ENCODE measurements around the gene DTD1.

The DTD1 gene

GRCh38 chr20:18715564-18715963, 127.7 kb downstream of the DTD1 start:
- Histone ChIP-seq H3K4me1 (ENCODE audit: control insufficient read depth in 1 of 2, insufficient read depth in 2 of 2, low read length in 2 of 2) (no peaks in the 10 kb centered on the region), H3K4me3 (ENCODE audit: low read depth in 1 of 2, low read length in 2 of 2) (no peak overlapping the region), H3K36me3 (ENCODE audit: control insufficient read depth in 1 of 2, insufficient read depth in 2 of 2, low read length in 2 of 2) (no peaks in the 10 kb centered on the region), H3K27me3 (ENCODE audit: low read depth, low read length) (no peaks in the 10 kb centered on the region), H3K9me3 (ENCODE audit: control insufficient read depth in 1 of 2, low read length in 2 of 2) (no peaks in the 10 kb centered on the region), H3K27ac (ENCODE audit: low read length) (no peak overlapping the region)

DNA sequence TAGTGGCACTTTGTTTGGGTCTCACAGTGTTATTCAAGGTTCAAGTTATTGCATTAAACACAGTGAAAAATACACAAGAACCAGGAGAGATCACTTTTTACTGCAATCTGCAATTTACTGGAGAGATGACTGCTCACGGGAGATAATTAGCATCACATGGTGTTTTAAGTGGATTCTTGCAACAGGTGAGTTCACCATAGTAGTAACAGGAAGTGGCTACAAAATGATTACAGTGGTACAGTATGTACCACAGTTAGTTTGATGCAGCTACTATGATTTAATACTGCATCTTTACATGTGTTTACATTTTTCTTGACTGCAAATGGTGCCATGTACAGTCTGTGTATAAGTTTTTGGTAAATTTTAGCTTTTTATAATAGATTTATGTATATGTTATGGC, 129.2 kb downstream of the DTD1 start:
- Histone ChIP-seq H3K4me1 (ENCODE audit: control insufficient read depth in 1 of 2, insufficient read depth in 2 of 2, low read length in 2 of 2) (peaks cover 0 to 2% of the 10 kb centered on the region in 2 donors), H3K27ac (ENCODE audit: low read length) (no peak overlapping the region), H3K27me3 (ENCODE audit: low read depth, low read length) (no peaks in the 10 kb centered on the region), H3K9me3 (ENCODE audit: control insufficient read depth in 1 of 2, low read length in 2 of 2) (no peaks in the 10 kb centered on the region), H3K36me3 (ENCODE audit: control insufficient read depth in 1 of 2, insufficient read depth in 2 of 2, low read length in 2 of 2) (no peaks in the 10 kb centered on the region), H3K4me3 (ENCODE audit: low read depth in 1 of 2, low read length in 2 of 2) (no peak overlapping the region)

DNA sequence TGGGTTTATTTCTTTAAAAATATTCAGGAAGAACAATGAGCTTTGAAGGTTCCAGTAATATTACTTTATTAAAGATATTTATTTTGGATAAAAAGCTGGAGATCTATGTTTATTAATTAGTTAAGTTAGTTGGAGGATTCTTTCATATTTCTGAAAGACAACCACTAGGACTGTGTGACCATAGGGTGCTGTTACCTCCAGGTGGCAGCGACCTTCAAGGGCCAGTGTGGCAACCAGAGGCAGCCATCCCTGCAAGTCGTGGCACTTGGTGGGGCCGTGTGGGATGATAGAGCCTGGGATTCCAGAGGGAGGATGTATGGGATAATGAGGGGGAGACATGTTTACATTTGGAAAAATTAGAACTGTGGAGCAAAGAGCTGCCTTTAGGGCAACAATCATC, 130.3 kb downstream of the DTD1 start:
- Histone ChIP-seq H3K27me3 (ENCODE audit: low read depth, low read length) (no peaks in the 10 kb centered on the region), H3K9me3 (ENCODE audit: control insufficient read depth in 1 of 2, low read length in 2 of 2) (no peaks in the 10 kb centered on the region), H3K36me3 (ENCODE audit: control insufficient read depth in 1 of 2, insufficient read depth in 2 of 2, low read length in 2 of 2) (no peaks in the 10 kb centered on the region), H3K4me3 (ENCODE audit: low read depth in 1 of 2, low read length in 2 of 2) (no peak overlapping the region), H3K4me1 (ENCODE audit: control insufficient read depth in 1 of 2, insufficient read depth in 2 of 2, low read length in 2 of 2) (peaks cover 0 to 4% of the 10 kb centered on the region in 2 donors), H3K27ac (ENCODE audit: low read length) (no peak overlapping the region)

GRCh38 chr20:18719426-18719825, 131.6 kb downstream of the DTD1 start:
- H3K27ac ChIP-seq (ENCODE audit: low read length), result no peak overlapping the region
- H3K27me3 ChIP-seq (ENCODE audit: low read depth, low read length), result no peaks in the 10 kb centered on the region
- H3K4me3 ChIP-seq (ENCODE audit: low read depth in 1 of 2, low read length in 2 of 2), result no peak overlapping the region
- peaks cover 0 to 4% of the 10 kb centered on the region in 2 donors for H3K4me1 ChIP-seq (ENCODE audit: control insufficient read depth in 1 of 2, insufficient read depth in 2 of 2, low read length in 2 of 2)
- H3K9me3 ChIP-seq (ENCODE audit: control insufficient read depth in 1 of 2, low read length in 2 of 2), result no peaks in the 10 kb centered on the region
- H3K36me3 ChIP-seq (ENCODE audit: control insufficient read depth in 1 of 2, insufficient read depth in 2 of 2, low read length in 2 of 2), result no peaks in the 10 kb centered on the region

- peaks cover 0 to 4% of the 10 kb centered on the region in 2 donors for H3K4me1 ChIP-seq (ENCODE audit: control insufficient read depth in 1 of 2, insufficient read depth in 2 of 2, low read length in 2 of 2)
Observed at GRCh38 chr20:18721551-18722115, 133.8 kb downstream of the DTD1 start.

GRCh38 chr20:18722371-18722770, 134.5 kb downstream of the DTD1 start:
- Histone ChIP-seq H3K9me3 (ENCODE audit: control insufficient read depth in 1 of 2, low read length in 2 of 2) (no peaks in the 10 kb centered on the region), H3K36me3 (ENCODE audit: control insufficient read depth in 1 of 2, insufficient read depth in 2 of 2, low read length in 2 of 2) (no peaks in the 10 kb centered on the region), H3K4me1 (ENCODE audit: control insufficient read depth in 1 of 2, insufficient read depth in 2 of 2, low read length in 2 of 2) (peaks cover 0 to 4% of the 10 kb centered on the region in 2 donors), H3K27ac (ENCODE audit: low read length) (no peak overlapping the region), H3K27me3 (ENCODE audit: low read depth, low read length) (no peaks in the 10 kb centered on the region), H3K4me3 (ENCODE audit: low read depth in 1 of 2, low read length in 2 of 2) (no peak overlapping the region)

More at GRCh38 chr20:18721551-18722115, 133.8 kb downstream of the DTD1 start:
- Histone ChIP-seq H3K36me3 (ENCODE audit: control insufficient read depth in 1 of 2, insufficient read depth in 2 of 2, low read length in 2 of 2) (no peaks in the 10 kb centered on the region), H3K27me3 (ENCODE audit: low read depth, low read length) (no peaks in the 10 kb centered on the region), H3K27ac (ENCODE audit: low read length) (no peak overlapping the region), H3K9me3 (ENCODE audit: control insufficient read depth in 1 of 2, low read length in 2 of 2) (no peaks in the 10 kb centered on the region), H3K4me3 (ENCODE audit: low read depth in 1 of 2, low read length in 2 of 2) (no peak overlapping the region)

DNA sequence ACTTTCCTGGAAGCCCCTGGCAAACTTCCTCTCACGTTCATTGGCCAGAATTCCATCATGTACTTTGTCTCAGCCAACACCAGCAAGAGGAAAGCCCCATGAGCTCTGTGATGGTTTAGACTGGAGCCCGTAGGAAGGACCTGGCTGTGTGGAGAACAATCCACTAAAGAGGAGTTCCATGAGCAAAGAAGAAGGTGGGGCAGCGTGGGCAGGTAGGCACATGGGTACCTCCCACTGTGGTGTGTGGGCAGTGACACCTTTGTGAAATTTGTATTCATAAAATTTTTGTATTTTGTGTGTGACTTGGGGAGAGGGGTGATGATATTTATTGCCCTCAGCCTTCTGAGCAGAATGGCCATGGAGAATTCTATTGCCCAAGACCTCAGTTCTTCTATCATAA, 136.2 kb downstream of the DTD1 start:
- Histone ChIP-seq H3K4me3 (ENCODE audit: low read depth in 1 of 2, low read length in 2 of 2) (no peak overlapping the region), H3K36me3 (ENCODE audit: control insufficient read depth in 1 of 2, insufficient read depth in 2 of 2, low read length in 2 of 2) (no peaks in the 10 kb centered on the region), H3K27ac (ENCODE audit: low read length) (no peak overlapping the region), H3K4me1 (ENCODE audit: control insufficient read depth in 1 of 2, insufficient read depth in 2 of 2, low read length in 2 of 2) (peaks cover 0 to 4% of the 10 kb centered on the region in 2 donors), H3K27me3 (ENCODE audit: low read depth, low read length) (no peaks in the 10 kb centered on the region), H3K9me3 (ENCODE audit: control insufficient read depth in 1 of 2, low read length in 2 of 2) (no peaks in the 10 kb centered on the region)

GRCh38 chr20:18724788-18725464, 137.1 kb downstream of the DTD1 start:
- Histone ChIP-seq H3K27me3 (ENCODE audit: low read depth, low read length) (no peaks in the 10 kb centered on the region), H3K36me3 (ENCODE audit: control insufficient read depth in 1 of 2, insufficient read depth in 2 of 2, low read length in 2 of 2) (no peaks in the 10 kb centered on the region), H3K27ac (ENCODE audit: low read length) (no peak overlapping the region), H3K9me3 (ENCODE audit: control insufficient read depth in 1 of 2, low read length in 2 of 2) (no peaks in the 10 kb centered on the region), H3K4me3 (ENCODE audit: low read depth in 1 of 2, low read length in 2 of 2) (no peak overlapping the region), H3K4me1 (ENCODE audit: control insufficient read depth in 1 of 2, insufficient read depth in 2 of 2, low read length in 2 of 2) (peaks cover 0 to 4% of the 10 kb centered on the region in 2 donors)

GRCh38 chr20:18727032-18727508, 139.2 kb downstream of the DTD1 start:
- Histone ChIP-seq H3K4me3 (ENCODE audit: low read depth in 1 of 2, low read length in 2 of 2) (no peak overlapping the region), H3K9me3 (ENCODE audit: control insufficient read depth in 1 of 2, low read length in 2 of 2) (no peaks in the 10 kb centered on the region), H3K4me1 (ENCODE audit: control insufficient read depth in 1 of 2, insufficient read depth in 2 of 2, low read length in 2 of 2) (peaks cover 0 to 2% of the 10 kb centered on the region in 2 donors), H3K27ac (ENCODE audit: low read length) (no peak overlapping the region), H3K36me3 (ENCODE audit: control insufficient read depth in 1 of 2, insufficient read depth in 2 of 2, low read length in 2 of 2) (no peaks in the 10 kb centered on the region), H3K27me3 (ENCODE audit: low read depth, low read length) (no peaks in the 10 kb centered on the region)

DNA sequence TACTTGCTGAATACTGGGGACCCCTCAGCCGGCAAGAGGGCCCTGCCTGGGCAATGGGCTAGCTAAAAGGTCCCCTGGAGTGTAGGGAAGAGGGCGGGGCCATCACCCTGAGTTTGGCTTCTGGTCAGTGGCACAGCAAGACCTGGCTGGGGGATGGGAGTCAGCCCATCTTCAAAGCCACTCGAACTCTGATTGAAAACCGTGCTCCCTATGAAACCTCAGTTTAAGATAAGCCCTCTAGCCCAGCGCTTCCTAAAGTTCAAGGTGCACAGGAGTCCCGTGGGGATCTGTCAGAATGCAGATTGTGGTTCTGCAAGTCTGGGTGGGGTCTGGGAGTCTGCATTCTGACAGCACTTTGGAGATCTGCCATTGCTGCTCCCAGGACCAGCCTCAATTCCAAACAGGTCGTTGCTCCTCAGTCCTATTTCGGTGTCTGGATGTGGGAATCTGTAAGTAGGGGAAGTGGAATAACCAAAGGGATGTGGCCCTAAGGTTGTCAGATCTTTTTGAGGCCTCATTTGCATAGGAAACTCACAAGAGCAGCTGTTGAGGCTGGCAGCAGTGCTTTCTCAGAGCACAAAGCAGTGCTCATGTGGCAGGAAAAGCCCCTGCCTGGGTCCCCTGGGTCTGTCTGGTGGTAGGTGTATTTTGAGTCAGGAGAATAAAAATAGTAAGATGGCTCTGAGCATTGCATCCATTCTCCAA, 140.5 kb downstream of the DTD1 start:
- no peak overlapping the region for H3K27ac ChIP-seq (ENCODE audit: low read length)
- no peaks in the 10 kb centered on the region for H3K27me3 ChIP-seq (ENCODE audit: low read depth, low read length)
- H3K36me3 ChIP-seq (ENCODE audit: control insufficient read depth in 1 of 2, insufficient read depth in 2 of 2, low read length in 2 of 2), result no peaks in the 10 kb centered on the region
- H3K4me3 ChIP-seq (ENCODE audit: low read depth in 1 of 2, low read length in 2 of 2), result no peak overlapping the region
- H3K4me1 ChIP-seq (ENCODE audit: control insufficient read depth in 1 of 2, insufficient read depth in 2 of 2, low read length in 2 of 2), result no peaks in the 10 kb centered on the region
- no peaks in the 10 kb centered on the region for H3K9me3 ChIP-seq (ENCODE audit: control insufficient read depth in 1 of 2, low read length in 2 of 2)

DNA sequence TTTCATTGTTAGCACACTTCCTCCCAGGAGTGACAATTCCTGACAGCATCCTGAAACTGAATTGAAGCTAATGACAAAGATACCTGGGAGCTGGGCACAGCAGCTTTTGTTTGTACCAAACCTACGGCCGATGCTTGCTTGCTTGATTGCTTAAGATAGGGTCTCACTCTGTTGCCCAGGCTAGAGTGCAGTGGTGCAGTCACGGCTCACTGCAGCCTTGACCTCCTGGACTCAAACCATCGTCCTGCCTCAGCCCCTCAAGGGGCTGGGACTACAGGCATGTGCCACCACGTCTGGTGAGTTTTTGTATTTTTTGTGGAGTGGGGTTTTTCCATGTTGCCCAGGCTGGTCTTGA, 141.0 kb downstream of the DTD1 start:
- no peak overlapping the region for H3K4me3 ChIP-seq (ENCODE audit: low read depth in 1 of 2, low read length in 2 of 2)
- no peaks in the 10 kb centered on the region for H3K4me1 ChIP-seq (ENCODE audit: control insufficient read depth in 1 of 2, insufficient read depth in 2 of 2, low read length in 2 of 2)
- no peaks in the 10 kb centered on the region for H3K36me3 ChIP-seq (ENCODE audit: control insufficient read depth in 1 of 2, insufficient read depth in 2 of 2, low read length in 2 of 2)
- no peak overlapping the region for H3K27ac ChIP-seq (ENCODE audit: low read length)
- H3K9me3 ChIP-seq (ENCODE audit: control insufficient read depth in 1 of 2, low read length in 2 of 2), result no peaks in the 10 kb centered on the region
- H3K27me3 ChIP-seq (ENCODE audit: low read depth, low read length), result no peaks in the 10 kb centered on the region
